K562 (cell line): ENCODE data around the gene MAP2K7. TPM values are rescaled to one million over a fixed set of nuclear protein-coding genes. Genes with fewer than 3 reads are reported as not detected.
A peak's percentile ranks its signal among the peaks of the same experiment; 100 is the strongest.

Experiments used
- E2F6 ChIP-seq, 2 experiments: IDR thresholded peaks; 2 replicates each; pipeline ENCODE4 v1.6.1; 2011; ENCODE audit warnings: borderline replicate concordance in 1 of 2, control low read depth in 1 of 2, low read depth in 1 of 2, low read length in 1 of 2, mild to moderate bottlenecking in 1 of 2, mixed read lengths in 1 of 2, moderate library complexity in 1 of 2; ENCODE audit not compliant: insufficient read depth in 1 of 2, insufficient read length in 1 of 2, poor library complexity in 1 of 2, severe bottlenecking in 1 of 2; ENCODE audit errors: extremely low read depth in 1 of 2
- HINFP ChIP-seq: fragments of 450-650 bp; conservative IDR thresholded peaks from 2 replicates; pipeline ENCODE4 v1.6.1; 2016; ENCODE audit warnings: missing genetic modification characterization, low read depth, mild to moderate bottlenecking, control low read depth, missing compliant biosample characterization
- PHF8 ChIP-seq: fragments of 200-600 bp; sonication (generic); IDR thresholded peaks from 2 replicates; pipeline ENCODE4 v1.6.1; 2012; ENCODE audit warnings: mixed run types, mild to moderate bottlenecking, inconsistent platforms, low read length, moderate library complexity, borderline replicate concordance
- SRSF1 ChIP-seq: fragments of 200-400 bp; formaldehyde crosslinking; IDR thresholded peaks from 2 replicates; pipeline ENCODE4 v1.6.1; 2017; ENCODE audit warnings: mild to moderate bottlenecking, low read depth, low read length, moderate library complexity
- polyA plus RNA-seq, 8 experiments: library from polyadenylated mRNA; depleted of rRNA in 4 of 8; stranded (reverse) in 5 of 8; unstranded in 3 of 8; fragments of >200 nt; fragmentation: Nextera tagmentation in 2 of 8; fragmentation: Illumina TruSeq in 1 of 8; extraction: Ambion mirVana in 2 of 8; extraction: Trizol in 1 of 8; gene quantifications; 2 replicates each; pipeline versions ENCODE4 v1.2.1 to v1.2.3, GENCODE V29; 2011 to 2014; ENCODE audit warnings: inconsistent platforms in 1 of 8, missing spikeins in 1 of 8
- total RNA-seq, 7 experiments: library from RNA; depleted of rRNA in 6 of 7; stranded (reverse); fragments of >200 nt in 6 of 7; fragmentation: Illumina TruSeq in 2 of 7; extraction: Trizol in 2 of 7; gene quantifications; 2 replicates each; pipeline versions ENCODE4 v1.2.1 to v1.2.3, GENCODE V29; 2011 to 2021; ENCODE audit warnings: low replicate concordance in 1 of 7
- TF ChIP-seq, protein P1 (sequence below): fragments of 450-650 bp; IDR thresholded peaks from 2 replicates; pipeline ENCODE4 v1.6.1; 2017; ENCODE audit warnings: antibody characterized with exemption
- TF ChIP-seq, protein P2 (sequence below): conservative IDR thresholded peaks from 2 replicates; pipeline ENCODE4 v1.6.1; 2011; ENCODE audit warnings: low read depth, mild to moderate bottlenecking, low read length; ENCODE audit not compliant: control insufficient read depth

MAP2K7 gene
- total and polyA plus RNA-seq, 9 of the 15 experiments (the other 6 are each of a cell fraction or from before 2014, with no cell fraction given): 0.51 to 45.8 (median 14.1) TPM

- peak; percentile 14; the same call in 1 of the 2 replicates for TF ChIP-seq PHF8
- TF ChIP-seq SRSF1: no peak
- TF ChIP-seq E2F6 (IDR thresholded peaks at IDR 0.05; ENCODE audit: borderline replicate concordance in 1 of 2, extremely low read depth in 1 of 2, insufficient read depth in 1 of 2, insufficient read length in 1 of 2, low read depth in 1 of 2, low read length in 1 of 2, poor library complexity in 1 of 2, severe bottlenecking in 1 of 2): peak in 1 of 2 experiments; percentile 64
- peak; percentile 96 for TF ChIP-seq HINFP (tag)
- TF ChIP-seq, protein P1, sequence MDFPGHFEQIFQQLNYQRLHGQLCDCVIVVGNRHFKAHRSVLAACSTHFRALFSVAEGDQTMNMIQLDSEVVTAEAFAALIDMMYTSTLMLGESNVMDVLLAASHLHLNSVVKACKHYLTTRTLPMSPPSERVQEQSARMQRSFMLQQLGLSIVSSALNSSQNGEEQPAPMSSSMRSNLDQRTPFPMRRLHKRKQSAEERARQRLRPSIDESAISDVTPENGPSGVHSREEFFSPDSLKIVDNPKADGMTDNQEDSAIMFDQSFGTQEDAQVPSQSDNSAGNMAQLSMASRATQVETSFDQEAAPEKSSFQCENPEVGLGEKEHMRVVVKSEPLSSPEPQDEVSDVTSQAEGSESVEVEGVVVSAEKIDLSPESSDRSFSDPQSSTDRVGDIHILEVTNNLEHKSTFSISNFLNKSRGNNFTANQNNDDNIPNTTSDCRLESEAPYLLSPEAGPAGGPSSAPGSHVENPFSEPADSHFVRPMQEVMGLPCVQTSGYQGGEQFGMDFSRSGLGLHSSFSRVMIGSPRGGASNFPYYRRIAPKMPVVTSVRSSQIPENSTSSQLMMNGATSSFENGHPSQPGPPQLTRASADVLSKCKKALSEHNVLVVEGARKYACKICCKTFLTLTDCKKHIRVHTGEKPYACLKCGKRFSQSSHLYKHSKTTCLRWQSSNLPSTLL: peak; percentile 97
- TF ChIP-seq, protein P2, sequence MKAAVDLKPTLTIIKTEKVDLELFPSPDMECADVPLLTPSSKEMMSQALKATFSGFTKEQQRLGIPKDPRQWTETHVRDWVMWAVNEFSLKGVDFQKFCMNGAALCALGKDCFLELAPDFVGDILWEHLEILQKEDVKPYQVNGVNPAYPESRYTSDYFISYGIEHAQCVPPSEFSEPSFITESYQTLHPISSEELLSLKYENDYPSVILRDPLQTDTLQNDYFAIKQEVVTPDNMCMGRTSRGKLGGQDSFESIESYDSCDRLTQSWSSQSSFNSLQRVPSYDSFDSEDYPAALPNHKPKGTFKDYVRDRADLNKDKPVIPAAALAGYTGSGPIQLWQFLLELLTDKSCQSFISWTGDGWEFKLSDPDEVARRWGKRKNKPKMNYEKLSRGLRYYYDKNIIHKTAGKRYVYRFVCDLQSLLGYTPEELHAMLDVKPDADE: 0 out of 2 replicates have a peak, but pooled peaks have one; percentile 54
Measured at GRCh38 chr19:7874076-7874896, 29.4 kb upstream of the MAP2K7 start, which contains the start of gene PRR36 (continued).
